ENCODE results near the gene RNF212. TPM values are rescaled to one million over a fixed set of nuclear protein-coding genes. Genes with fewer than 3 reads are reported as not detected.

RNF212 gene
- total and polyA plus RNA-seq, 2 of the 13 experiments (the other 11 are each of a cell fraction or from before 2014, with no cell fraction given) = not detected

- TF ChIP-seq MTF2 (CRISPR knock-in tag; IDR thresholded peaks at IDR 0.05; ENCODE audit: borderline replicate concordance) (no peak), SMARCE1 (IDR thresholded peaks at IDR 0.05; ENCODE audit: borderline replicate concordance) (no peak), NKX3-1 (CRISPR knock-in tag; IDR thresholded peaks at IDR 0.05) (no peak), ZNF549 (CRISPR knock-in tag; IDR thresholded peaks at IDR 0.05) (no peak)
Observed at GRCh38 chr4:1036095-1036494, 77.3 kb downstream of the RNF212 start (continued).

- Histone ChIP-seq H3K4me3 (replicated peaks in 1 of 3; ENCODE audit: insufficient read depth in 1 of 3, low read depth in 2 of 3, low read length in 3 of 3) (peak overlapping the region in 1 of 3 experiments; percentile 23; a peak in 2 of 6 replicates), H3K36me3 (replicated peaks in 1 of 2; ENCODE audit: control insufficient read depth in 1 of 2, insufficient read depth in 2 of 2, low read length in 2 of 2) (no peaks in the 10 kb centered on the region), H3K4me2 (ENCODE audit: low read depth, low read length) (peak overlapping the region; percentile 53), H3K79me2 (ENCODE audit: insufficient read depth, low read length) (no peaks in the 10 kb centered on the region), H2AFZ (ENCODE audit: low read length) (no peak overlapping the region), H3K4me1 (ENCODE audit: insufficient read depth, low read length) (peaks cover 80% of the 10 kb centered on the region), H3K9me3 (ENCODE audit: low read length) (no peaks in the 10 kb centered on the region), H3K9ac (ENCODE audit: insufficient read depth, low read depth, low read length) (no peak overlapping the region), H3K27me3 (ENCODE audit: control insufficient read depth in 1 of 2, insufficient read depth in 2 of 2, low read length in 2 of 2) (peaks cover 35 to 89% of the 10 kb centered on the region in 2 experiments; a peak in 4 of 5 replicates), H4K20me1 (ENCODE audit: insufficient read depth, low read length) (peaks cover 3% of the 10 kb centered on the region; the same call in 1 of the 2 replicates), H3K27ac (ENCODE audit: extremely low read length, insufficient read depth, low read length) (no peak overlapping the region)
- ATAC-seq (peak; percentile 68), DNase-seq (ENCODE audit: low spot score) (peak; percentile 67), FAIRE-seq (no peak)
- intact Hi-C loops (cut with micrococcal nuclease; ENCODE audit: unreplicated experiment) (loop anchor here (5.0 kb wide), 1 partner anchor 37 kb away; no protein-coding TSS in a partner anchor), in situ Hi-C loops (cut with HindIII; ENCODE audit: extremely low pct_ligation_motif_present, low pct_unique_long_range_greater_than_20kb) (no loop called here)
- ChIA-PET CTCF (ENCODE audit: low intra/inter-chr PET ratio, low total read pairs) (no interaction called here), POLR2A (no interaction called here)
- no TSS peak for BruUV-seq (replicated peaks)
- 0% methylated on average over 2 of the region's 26 CpGs for WGBS (ENCODE audit: low lambda C conversion rate)
- TF ChIP-seq TAF1 (CRISPR knock-in tag; IDR thresholded peaks at IDR 0.05) (no peak), FOXK1 (CRISPR knock-in tag; IDR thresholded peaks at IDR 0.05; ENCODE audit: borderline replicate concordance, low read depth) (no peak), IRF2 (CRISPR knock-in tag; IDR thresholded peaks at IDR 0.05) (no peak), HOXA7 (CRISPR knock-in tag; IDR thresholded peaks at IDR 0.05) (no peak), ZBTB26 (CRISPR knock-in tag; IDR thresholded peaks at IDR 0.05; ENCODE audit: borderline replicate concordance) (no peak), CREM (IDR thresholded peaks at IDR 0.05) (no peak), CREM (CRISPR knock-in tag; IDR thresholded peaks at IDR 0.05) (no peak), SMARCC2 (IDR thresholded peaks at IDR 0.05) (no peak), RCOR2 (CRISPR knock-in tag; IDR thresholded peaks at IDR 0.05) (no peak), ARID5B (CRISPR knock-in tag; IDR thresholded peaks at IDR 0.05) (no peak), HBP1 (CRISPR knock-in tag; IDR thresholded peaks at IDR 0.05; ENCODE audit: low read depth) (no peak)
Observed at GRCh38 chr4:1035510-1035909, 77.9 kb downstream of the RNF212 start.

Data from HepG2 (cell line).